Lung (tissue), 12 donors: Measurements from ENCODE around the gene PRKAG1. TPM values are rescaled to one million over a fixed set of nuclear protein-coding genes. Genes with fewer than 3 reads are reported as not detected.

Experiments used
- ATAC-seq: fragments of 200-7000 bp; cut with Tn5 transposase; one replicate; pipeline ENCODE4 v1.9.1; 2020; ENCODE audit warnings: moderate number of reproducible peaks; ENCODE audit not compliant: insufficient read depth, low FRiP score
- DNase-seq, 3 donors: peaks; one replicate each; pipeline ENCODE4 v3.0.0-alpha.2; 2013 to 2017
- H3K27ac ChIP-seq, 2 donors: one replicate each; pipeline ENCODE4 v1.5.1; 2013; ENCODE audit warnings: mild to moderate bottlenecking in 2 of 2, moderate library complexity in 2 of 2, control low read depth in 1 of 2, inconsistent platforms in 1 of 2, low read depth in 1 of 2, low read length in 1 of 2
- H3K27me3 ChIP-seq, 3 donors: one replicate each; pipeline ENCODE4 v1.5.1; 2013; ENCODE audit warnings: low read length in 2 of 3; ENCODE audit not compliant: control insufficient read depth in 3 of 3, insufficient read depth in 3 of 3
- H3K36me3 ChIP-seq, 4 donors: one replicate each; pipeline ENCODE4 v1.5.1; 2013; ENCODE audit warnings: low read length in 4 of 4, mild to moderate bottlenecking in 1 of 4, moderate library complexity in 1 of 4; ENCODE audit not compliant: control insufficient read depth in 4 of 4, insufficient read depth in 4 of 4
- H3K4me1 ChIP-seq, 5 donors: one replicate each; pipeline ENCODE4 v1.5.1; 2013; ENCODE audit warnings: low read length in 5 of 5, mild to moderate bottlenecking in 2 of 5, moderate library complexity in 1 of 5; ENCODE audit not compliant: control insufficient read depth in 5 of 5, insufficient read depth in 5 of 5
- H3K4me3 ChIP-seq: one replicate; pipeline ENCODE4 v1.5.1; 2013; ENCODE audit warnings: mild to moderate bottlenecking, control low read depth, moderate library complexity
- H3K9ac ChIP-seq, 2 donors: one replicate each; pipeline ENCODE4 v1.5.1; 2013; ENCODE audit warnings: low read length in 2 of 2, control low read depth in 1 of 2; ENCODE audit not compliant: insufficient read depth in 1 of 2
- H3K9me3 ChIP-seq, 4 donors: one replicate each; pipeline ENCODE4 v1.5.1; 2013; ENCODE audit warnings: low read length in 3 of 4, mild to moderate bottlenecking in 1 of 4, moderate library complexity in 1 of 4; ENCODE audit not compliant: control insufficient read depth in 4 of 4, insufficient read depth in 3 of 4
- CTCF ChIP-seq: IDR thresholded peaks from 2 replicates; pipeline ENCODE4 v1.5.1; 2012; ENCODE audit warnings: mild to moderate bottlenecking; ENCODE audit errors: control extremely low read depth, extremely low read depth
- WGBS, 2 donors: extraction: QIAGEN DNeasy Blood & Tissue Kit; methylation state at CpG; one replicate each; pipeline ENCODE4 v1.1.7; 2013; 5-methylcytosine and 5-hydroxymethylcytosine counted together
- polyA plus RNA-seq, 2 donors: library from polyadenylated mRNA; stranded (reverse); fragments of 200-250 nt; gene quantifications; one replicate each; pipeline ENCODE4 v1.2.1, GENCODE V29; 2013
- total RNA-seq, 2 donors: library from RNA; depleted of rRNA in 1 of 2; stranded (reverse); fragments of >200 nt in 1 of 2; gene quantifications; one replicate each; pipeline ENCODE4 v1.2.1, GENCODE V29; 2014 to 2021
- donor health status: control.
- donor health status: control.
- donor health status: Bipolar disorder and iron deficiency.
- donor health status: healthy.
- donor health status: DM: yes; HTN: yes; CAD: no.

The PRKAG1 gene
- total and polyA plus RNA-seq, 4 donors, result 33.1 to 54.5 (median 49.6) TPM

- TF ChIP-seq CTCF, result no peak
- H3K36me3 ChIP-seq, result peaks cover 38 to 70% (median 53%) of the 10 kb centered on the region in 4 donors
These were observed 6.0 kb upstream of the PRKAG1 start for GRCh38 chr12:49024543-49024942.

GRCh38 chr12:49023812-49024211 lies 5.2 kb upstream of the PRKAG1 start:
- no peak overlapping the region for H3K9ac ChIP-seq
- no peak for DNase-seq
- peaks cover 0 to 2% (median 0%) of the 10 kb centered on the region in 4 donors for H3K9me3 ChIP-seq
- ATAC-seq, result no peak
- H3K4me1 ChIP-seq, result peaks cover 0 to 5% (median 2%) of the 10 kb centered on the region in 5 donors
- no peak overlapping the region for H3K4me3 ChIP-seq
- H3K36me3 ChIP-seq, result peaks cover 38 to 67% (median 50%) of the 10 kb centered on the region in 4 donors
- H3K27ac ChIP-seq, result no peak overlapping the region
- 95 to 98% methylated on average over 2 of the region's 2 CpGs for WGBS, 2 donors
- H3K27me3 ChIP-seq, result no peaks in the 10 kb centered on the region
- no peak for TF ChIP-seq CTCF

More at GRCh38 chr12:49024543-49024942, 6.0 kb upstream of the PRKAG1 start:
- Histone ChIP-seq H3K27ac (no peak overlapping the region), H3K4me3 (no peak overlapping the region), H3K9ac (no peak overlapping the region), H3K9me3 (peaks cover 0 to 2% (median 0%) of the 10 kb centered on the region in 4 donors), H3K27me3 (no peaks in the 10 kb centered on the region), H3K4me1 (peaks cover 0 to 2% (median under 1%) of the 10 kb centered on the region in 5 donors)
- DNase-seq (no peak), ATAC-seq (no peak)
- 93 to 96% methylated on average over 12 of the region's 12 CpGs for WGBS, 2 donors

GRCh38 chr12:49022558-49023178 lies 4.1 kb upstream of the PRKAG1 start:
- Histone ChIP-seq H3K4me3 (no peak overlapping the region), H3K4me1 (peaks cover 0 to 7% (median 2%) of the 10 kb centered on the region in 5 donors), H3K9me3 (peaks cover 0 to 2% (median 0%) of the 10 kb centered on the region in 4 donors), H3K27ac (no peak overlapping the region), H3K36me3 (peaks cover 34 to 57% (median 41%) of the 10 kb centered on the region in 4 donors), H3K9ac (no peak overlapping the region), H3K27me3 (no peaks in the 10 kb centered on the region)
- ATAC-seq (no peak), DNase-seq (no peak)
- no peak for TF ChIP-seq CTCF
- WGBS, 2 donors, result 96 to 98% methylated on average over 15 of the region's 15 CpGs
